ENCODE results near the gene NSMCE3.

- TF ChIP-seq CTCF (IDR thresholded peaks at IDR 0.05; ENCODE audit: poor library complexity, severe bottlenecking) (no peak), REST (IDR thresholded peaks at IDR 0.05; ENCODE audit: borderline replicate concordance) (no peak), EZH2 (IDR thresholded peaks at IDR 0.05; ENCODE audit: borderline replicate concordance, insufficient read depth, low read length, poor library complexity, severe bottlenecking) (no peak), POLR2AphosphoS5 (IDR thresholded peaks at IDR 0.05) (no peak), TAF1 (IDR thresholded peaks at IDR 0.05; ENCODE audit: low read depth) (no peak), RAD21 (conservative IDR thresholded peaks at IDR 0.05) (no peak), MXI1 (conservative IDR thresholded peaks at IDR 0.05; ENCODE audit: poor library complexity, severe bottlenecking) (no peak), EP300 (conservative IDR thresholded peaks at IDR 0.05; ENCODE audit: poor library complexity, severe bottlenecking) (no peak), SMC3 (conservative IDR thresholded peaks at IDR 0.05; ENCODE audit: poor library complexity) (no peak)
Measured at GRCh38 chr15:29316422-29316821, 46.8 kb upstream of the NSMCE3 start.
